NCI-H2107 treated with DMSO at 0.1 percent for 48 hours (cell line): ENCODE results near the gene TCEANC2.
"Not testable (repeated sequence)": the region's sequence is repeated elsewhere in the genome, so short reads cannot be mapped to it uniquely, and the experiment has no call there.

Source experiments
- DNase-seq: peaks from one replicate; lab custom pipeline; 2025; ENCODE audit not compliant: unreplicated experiment; lab: John Stamatoyannopoulos, UW

The TCEANC2 gene

GRCh38 chr1:54084794-54085193 is 31.4 kb downstream of the TCEANC2 start:
- no peak for DNase-seq

- no peak for DNase-seq
These were observed 33.3 kb downstream of the TCEANC2 start for GRCh38 chr1:54086754-54087153.

- no peak for DNase-seq
These were observed 35.0 kb downstream of the TCEANC2 start for GRCh38 chr1:54088385-54088784.

- no peak for DNase-seq
These were observed 38.3 kb downstream of the TCEANC2 start for GRCh38 chr1:54091666-54092065.

- DNase-seq: no peak
These were observed 40.8 kb downstream of the TCEANC2 start for GRCh38 chr1:54094001-54094729.

GRCh38 chr1:54094730-54095105 is 41.3 kb downstream of the TCEANC2 start:
- DNase-seq: not testable (repeated sequence)

- no peak for DNase-seq
These were observed 42.3 kb downstream of the TCEANC2 start for GRCh38 chr1:54095546-54096226.

- DNase-seq: no peak
These were observed 42.9 kb downstream of the TCEANC2 start for GRCh38 chr1:54096227-54096876.

- no peak for DNase-seq
These were observed 43.5 kb downstream of the TCEANC2 start for GRCh38 chr1:54096877-54097240.

GRCh38 chr1:54099061-54099610 is 45.7 kb downstream of the TCEANC2 start:
- no peak for DNase-seq

GRCh38 chr1:54100500-54100899 is 47.1 kb downstream of the TCEANC2 start:
- DNase-seq: no peak

- no peak for DNase-seq
These were observed 50.0 kb downstream of the TCEANC2 start for GRCh38 chr1:54103414-54103813.

GRCh38 chr1:54104613-54105012 is 51.2 kb downstream of the TCEANC2 start:
- DNase-seq: not testable (repeated sequence)

- DNase-seq: no peak
These were observed 51.7 kb downstream of the TCEANC2 start for GRCh38 chr1:54105080-54105479.

GRCh38 chr1:54105736-54106269 is 52.4 kb downstream of the TCEANC2 start:
- no peak for DNase-seq

GRCh38 chr1:54107131-54107530 is 53.7 kb downstream of the TCEANC2 start:
- no peak for DNase-seq

- DNase-seq: no peak
These were observed 54.7 kb downstream of the TCEANC2 start for GRCh38 chr1:54108156-54108555.

- DNase-seq: no peak
These were observed 56.0 kb downstream of the TCEANC2 start for GRCh38 chr1:54109129-54110090.

GRCh38 chr1:54110996-54111395 is 57.6 kb downstream of the TCEANC2 start:
- no peak for DNase-seq

GRCh38 chr1:54111624-54112023 is 58.2 kb downstream of the TCEANC2 start:
- DNase-seq: no peak
